Epithelial cell of proximal tubule (primary cell): ENCODE measurements around the gene SLC24A3. TPM values are rescaled to one million over a fixed set of nuclear protein-coding genes. Genes with fewer than 3 reads are reported as not detected.

Experiments used
- DNase-seq: peaks from one replicate; pipeline ENCODE4 v3.0.0-alpha.2; 2011; ENCODE audit warnings: low read depth
- H3K4me3 ChIP-seq: 2 replicates; pipeline ENCODE4 v1.5.1; 2011; ENCODE audit warnings: low read depth, mild to moderate bottlenecking, low read length
- CTCF ChIP-seq: conservative IDR thresholded peaks from 2 replicates; pipeline ENCODE4 v1.5.1; 2012; ENCODE audit warnings: low read depth, mild to moderate bottlenecking, low read length
- total RNA-seq: library from RNA; depleted of rRNA; stranded (reverse); fragments of >200 nt; gene quantifications from 2 replicates; pipeline ENCODE4 v1.2.3, GENCODE V29; 2015

Gene SLC24A3
- total RNA-seq, 1 donor from 2014 or later: not detected

- DNase-seq: no peak
- no peak for TF ChIP-seq CTCF
- no peak overlapping the region for H3K4me3 ChIP-seq
Observed at GRCh38 chr20:19347943-19348456, 135.6 kb downstream of the SLC24A3 start.

GRCh38 chr20:19348582-19348981 is 136.1 kb downstream of the SLC24A3 start:
- DNase-seq: no peak
- H3K4me3 ChIP-seq: no peak overlapping the region
- TF ChIP-seq CTCF: no peak

GRCh38 chr20:19349879-19350278 is 137.4 kb downstream of the SLC24A3 start:
- TF ChIP-seq CTCF: no peak
- no peak for DNase-seq
- no peak overlapping the region for H3K4me3 ChIP-seq

GRCh38 chr20:19351542-19351941 is 139.1 kb downstream of the SLC24A3 start:
- no peak for DNase-seq
- no peak overlapping the region for H3K4me3 ChIP-seq
- no peak for TF ChIP-seq CTCF

- DNase-seq: no peak
- TF ChIP-seq CTCF: no peak
Observed at GRCh38 chr20:19354950-19355349, 142.5 kb downstream of the SLC24A3 start.

GRCh38 chr20:19361790-19362189 is 149.3 kb downstream of the SLC24A3 start:
- H3K4me3 ChIP-seq: no peak overlapping the region
- no peak for DNase-seq
- no peak for TF ChIP-seq CTCF

More at GRCh38 chr20:19354950-19355349, 142.5 kb downstream of the SLC24A3 start:
- H3K4me3 ChIP-seq: no peak overlapping the region

- DNase-seq: no peak
- TF ChIP-seq CTCF: no peak
- H3K4me3 ChIP-seq: no peak overlapping the region
Observed at GRCh38 chr20:19363476-19363875, 151.0 kb downstream of the SLC24A3 start.
